ENCODE data around the gene PNPO. TPM values are rescaled to one million over a fixed set of nuclear protein-coding genes. Genes with fewer than 3 reads are reported as not detected.

Gene PNPO
- total and polyA plus RNA-seq, 2 of the 8 experiments (the other 6 are each of a cell fraction or from before 2014, with no cell fraction given), result 7.0 to 8.1 TPM

- Histone ChIP-seq H4K91ac (replicated peaks; ENCODE audit: insufficient read length, low read length) (no peak overlapping the region), H3K9ac (replicated peaks in 1 of 4; ENCODE audit: extremely low read depth in 1 of 4, low read depth in 3 of 4, low read length in 3 of 4) (no peak overlapping the region), H3K27ac (ENCODE audit: low read depth, low read length) (no peak overlapping the region), H3K18ac (ENCODE audit: extremely low read depth, low read length) (no peak overlapping the region), H3K23me2 (ENCODE audit: low read depth, low read length) (no peaks in the 10 kb centered on the region), H2BK20ac (ENCODE audit: low read length) (no peak overlapping the region), H3K14ac (ENCODE audit: insufficient read length) (no peak overlapping the region), H3K4ac (replicated peaks; ENCODE audit: insufficient read length, low read depth, low read length) (no peak overlapping the region), H2AK5ac (ENCODE audit: low read depth, low read length) (no peak overlapping the region), H3K56ac (replicated peaks; ENCODE audit: insufficient read length, low read depth, low read length) (no peak overlapping the region), H3K9me3 (ENCODE audit: insufficient read depth in 2 of 2, low read depth in 1 of 2, low read length in 1 of 2) (no peaks in the 10 kb centered on the region), H2BK120ac (replicated peaks; ENCODE audit: low read depth, low read length) (no peak overlapping the region), H3K79me2 (ENCODE audit: control insufficient read depth in 1 of 2, insufficient read depth in 2 of 2, low read length in 2 of 2) (no peaks in the 10 kb centered on the region), H2BK12ac (ENCODE audit: low read depth, low read length) (no peak overlapping the region), H3K4me1 (replicated peaks in 1 of 4; ENCODE audit: control insufficient read depth in 3 of 4, insufficient read depth in 4 of 4, low read length in 3 of 4) (peaks cover 0 to 8% (median 4%) of the 10 kb centered on the region in 4 experiments; a peak in 4 of 7 replicates), H2BK5ac (ENCODE audit: low read depth, low read length) (no peak overlapping the region), H3K4me3 (ENCODE audit: extremely low read depth in 1 of 4, insufficient read depth in 2 of 4, low read depth in 3 of 4, low read length in 4 of 4) (no peak overlapping the region), H4K8ac (ENCODE audit: extremely low read depth, insufficient read depth, low read length) (no peak overlapping the region), H4K20me1 (replicated peaks in 1 of 2; ENCODE audit: control insufficient read depth in 1 of 2, insufficient read depth in 2 of 2, low read length in 2 of 2) (no peaks in the 10 kb centered on the region), H3K27me3 (replicated peaks in 1 of 4; ENCODE audit: control insufficient read depth in 3 of 4, extremely low read depth in 1 of 4, insufficient read depth in 3 of 4, low read length in 3 of 4) (peaks cover 0 to 6% (median 0%) of the 10 kb centered on the region in 4 experiments; a peak in 1 of 7 replicates), H4K5ac (ENCODE audit: insufficient read length, low read depth, low read length) (no peak overlapping the region), H3K79me1 (ENCODE audit: low read depth, low read length) (no peaks in the 10 kb centered on the region), H3K4me2 (ENCODE audit: insufficient read depth in 1 of 2, low read depth in 2 of 2, low read length in 2 of 2) (no peak overlapping the region), H2BK15ac (ENCODE audit: low read length) (no peak overlapping the region), H3K36me3 (ENCODE audit: control insufficient read depth in 2 of 4, insufficient read depth in 4 of 4, low read length in 3 of 4) (no peaks in the 10 kb centered on the region; a peak in 1 of 8 replicates), H3K23ac (ENCODE audit: insufficient read length) (no peak overlapping the region), H2AFZ (ENCODE audit: low read length) (no peak overlapping the region)
- DNase-seq (ENCODE audit: low read depth in 1 of 2, low spot score in 2 of 2) (no peak), FAIRE-seq (no peak)
- ChIA-PET POLR2A (ENCODE audit: partially characterized antibody) (interaction anchor here (0.6 to 2.2 kb wide), 7 partner anchors 11 to 1456 kb away, joined by 3 to 7 read pairs (median 3); partner anchors contain the start of genes PRR15L and SP2), CTCF (ENCODE audit: partially characterized antibody) (interaction anchor here (0.7 to 28.0 kb wide), 29 partner anchors 10 to 732 kb away, joined by 3 to 1010 read pairs (median 4); partner anchors contain the start of genes CDK5RAP3, LRRC46, MRPL10 and NFE2L1)
- 96% methylated on average over 6 of the region's 6 CpGs; no CpG with 5 or more reads in 1 of the 2 experiments for WGBS, 2 experiments (ENCODE audit: extremely low coverage in 1 of 2, insufficient coverage in 1 of 2, insufficient read length in 1 of 2, insufficient replicate concordance in 2 of 2, low coverage in 1 of 2, low lambda C conversion rate in 2 of 2, missing lambda C conversion rate in 1 of 2)
- TF ChIP-seq NANOG (IDR thresholded peaks at IDR 0.05; ENCODE audit: insufficient read depth, low read depth, low read length, poor library complexity, severe bottlenecking) (no peak), SIX5 (IDR thresholded peaks at IDR 0.05; ENCODE audit: low read depth, low read length) (no peak), TAF7 (optimal IDR thresholded peaks at IDR 0.05; ENCODE audit: borderline replicate concordance, low read depth, low read length) (no peak), CHD2 (IDR thresholded peaks at IDR 0.05; ENCODE audit: low read length) (no peak), TEAD4 (IDR thresholded peaks at IDR 0.05; ENCODE audit: low read depth, low read length) (no peak)
These were observed 5.1 kb downstream of the PNPO start for GRCh38 chr17:47946516-47946915.

Measured in H1 (cell line).